ENCODE results near the gene HMGB1. TPM values are rescaled to one million over a fixed set of nuclear protein-coding genes. Genes with fewer than 3 reads are reported as not detected.
A peak's percentile ranks its signal among the peaks of the same experiment; 100 is the strongest.

The HMGB1 gene
- total and polyA plus RNA-seq, 2 donors (not counting 1 experiment from before 2014, with no cell fraction given): 79.2 to 529 TPM

DNA sequence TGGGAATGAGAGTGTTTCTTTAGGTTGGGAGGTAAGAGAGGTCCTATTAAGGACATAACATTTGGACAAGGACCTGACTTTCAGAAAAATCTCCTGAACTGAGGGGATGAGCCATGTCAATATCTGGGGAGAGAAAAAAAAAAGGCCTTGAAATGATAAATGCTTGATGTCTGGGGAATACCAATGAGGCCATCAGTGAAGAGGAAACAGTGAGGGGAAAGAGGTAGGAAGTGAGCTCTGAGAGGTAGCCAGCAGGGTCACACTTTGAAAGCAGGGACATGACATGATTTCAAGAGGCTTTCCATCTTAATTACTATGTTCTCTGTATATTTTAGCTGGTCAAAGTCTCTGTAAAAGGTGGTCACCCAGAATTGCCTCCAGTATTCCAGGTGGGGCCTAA, 53.4 kb downstream of the HMGB1 start:
- Histone ChIP-seq H4K20me1 (ENCODE audit: control insufficient read depth, insufficient read depth, low read length, poor library complexity, severe bottlenecking) (no peaks in the 10 kb centered on the region), H3K4me2 (replicated peaks; ENCODE audit: low read depth, low read length, poor library complexity, severe bottlenecking) (peak overlapping the region; percentile 0), H3K79me2 (ENCODE audit: control insufficient read depth, insufficient read depth, low read length) (no peaks in the 10 kb centered on the region), H3K36me3 (replicated peaks in 1 of 2; ENCODE audit: control extremely low read depth in 1 of 2, control insufficient read depth in 1 of 2, extremely low read depth in 1 of 2, insufficient read depth in 2 of 2, low read length in 1 of 2) (no peaks in the 10 kb centered on the region), H3K9ac (ENCODE audit: low read length) (no peak overlapping the region), H3K9me3 (ENCODE audit: control extremely low read depth in 1 of 3, control insufficient read depth in 2 of 3, insufficient read depth in 1 of 3, low read length in 2 of 3) (no peaks in the 10 kb centered on the region), H3K4me3 (ENCODE audit: control extremely low read depth in 1 of 5, extremely low read depth in 1 of 5, insufficient read depth in 1 of 5, low read depth in 2 of 5, low read length in 4 of 5) (no peak overlapping the region), H3K27me3 (replicated peaks in 1 of 4; ENCODE audit: control extremely low read depth in 1 of 4, control insufficient read depth in 3 of 4, insufficient read depth in 4 of 4, low read length in 3 of 4) (no peaks in the 10 kb centered on the region), H3K4me1 (ENCODE audit: control insufficient read depth in 2 of 2, insufficient read depth in 2 of 2, low read length in 2 of 2) (peaks cover 53 to 64% of the 10 kb centered on the region in 2 donors), H3K27ac (ENCODE audit: low read length in 2 of 2) (peak overlapping the region in 1 of 2 donors; percentile 18), H2AFZ (ENCODE audit: insufficient read depth, low read depth, low read length, poor library complexity, severe bottlenecking) (no peak overlapping the region)
- ChIA-PET POLR2A (interaction anchor here (0.6 to 1.3 kb wide), 3 partner anchors 31 to 205 kb away, joined by 3 to 4 read pairs (median 3); partner anchors contain the start of gene USPL1), CTCF (interaction anchor here (1.0 to 9.2 kb wide), 6 partner anchors 10 to 40 kb away, joined by 3 to 93 read pairs (median 4); partner anchors contain the start of gene UBE2L5)
- peak overlapping the region; percentile 1 for H3K4me3 Mint-ChIP-seq
- peaks cover 71% of the 10 kb centered on the region for H3K4me1 Mint-ChIP-seq
- peak; percentile 43 for DNase-seq
- ATAC-seq (ENCODE audit: low read depth): no peak
- TF ChIP-seq EZH2 (IDR thresholded peaks at IDR 0.05; ENCODE audit: borderline replicate concordance, insufficient read depth, low read depth, low read length, poor library complexity, severe bottlenecking): no peak
- TF ChIP-seq, protein P1, sequence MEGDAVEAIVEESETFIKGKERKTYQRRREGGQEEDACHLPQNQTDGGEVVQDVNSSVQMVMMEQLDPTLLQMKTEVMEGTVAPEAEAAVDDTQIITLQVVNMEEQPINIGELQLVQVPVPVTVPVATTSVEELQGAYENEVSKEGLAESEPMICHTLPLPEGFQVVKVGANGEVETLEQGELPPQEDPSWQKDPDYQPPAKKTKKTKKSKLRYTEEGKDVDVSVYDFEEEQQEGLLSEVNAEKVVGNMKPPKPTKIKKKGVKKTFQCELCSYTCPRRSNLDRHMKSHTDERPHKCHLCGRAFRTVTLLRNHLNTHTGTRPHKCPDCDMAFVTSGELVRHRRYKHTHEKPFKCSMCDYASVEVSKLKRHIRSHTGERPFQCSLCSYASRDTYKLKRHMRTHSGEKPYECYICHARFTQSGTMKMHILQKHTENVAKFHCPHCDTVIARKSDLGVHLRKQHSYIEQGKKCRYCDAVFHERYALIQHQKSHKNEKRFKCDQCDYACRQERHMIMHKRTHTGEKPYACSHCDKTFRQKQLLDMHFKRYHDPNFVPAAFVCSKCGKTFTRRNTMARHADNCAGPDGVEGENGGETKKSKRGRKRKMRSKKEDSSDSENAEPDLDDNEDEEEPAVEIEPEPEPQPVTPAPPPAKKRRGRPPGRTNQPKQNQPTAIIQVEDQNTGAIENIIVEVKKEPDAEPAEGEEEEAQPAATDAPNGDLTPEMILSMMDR (IDR thresholded peaks at IDR 0.05): no peak
- H3K9me3 Mint-ChIP-seq (ENCODE audit: insufficient read depth): no peaks in the 10 kb centered on the region
- intact Hi-C loops (cut with micrococcal nuclease): no loop called here
- H3K27ac Mint-ChIP-seq: peak overlapping the region; percentile 46
- no peaks in the 10 kb centered on the region for H3K27me3 Mint-ChIP-seq

DNA sequence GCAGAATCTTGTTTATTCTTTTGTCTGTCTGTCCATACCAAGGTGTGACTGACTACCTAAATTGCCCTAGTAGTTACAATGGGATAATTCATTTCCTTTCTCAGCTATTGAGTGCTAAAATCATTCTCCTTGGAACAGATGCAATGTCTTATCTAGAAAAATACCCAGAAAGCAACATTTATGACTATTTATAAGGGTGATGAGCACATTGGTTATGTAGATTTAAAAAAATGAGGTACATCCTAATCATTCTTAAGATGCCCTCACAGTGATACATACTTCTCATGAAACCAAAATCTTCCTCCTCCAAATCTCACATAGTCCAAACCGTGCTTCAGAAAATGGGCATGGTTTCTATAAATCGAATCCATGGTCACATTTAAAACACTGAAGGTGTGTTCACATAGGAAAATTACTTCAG, 55.0 kb downstream of the HMGB1 start:
- no peaks in the 10 kb centered on the region for H4K20me1 ChIP-seq (ENCODE audit: control insufficient read depth, insufficient read depth, low read length, poor library complexity, severe bottlenecking)
- H3K4me3 Mint-ChIP-seq: no peak overlapping the region
- no peaks in the 10 kb centered on the region for H3K27me3 ChIP-seq (replicated peaks in 1 of 4; ENCODE audit: control extremely low read depth in 1 of 4, control insufficient read depth in 3 of 4, insufficient read depth in 4 of 4, low read length in 3 of 4)
- no peak overlapping the region for H3K9ac ChIP-seq (ENCODE audit: low read length)
- H3K4me1 Mint-ChIP-seq: peaks cover 69% of the 10 kb centered on the region
- no peak for TF ChIP-seq EZH2 (IDR thresholded peaks at IDR 0.05; ENCODE audit: borderline replicate concordance, insufficient read depth, low read depth, low read length, poor library complexity, severe bottlenecking)
- TF ChIP-seq, protein P1 (IDR thresholded peaks at IDR 0.05): no peak
- CTCF ChIA-PET: interaction anchor here (1.2 to 9.2 kb wide), 3 partner anchors 33 to 295 kb away, joined by 4 to 93 read pairs (median 47); no protein-coding TSS in a partner anchor
- no peak overlapping the region for H3K27ac ChIP-seq (ENCODE audit: low read length in 2 of 2)
- H3K79me2 ChIP-seq (ENCODE audit: control insufficient read depth, insufficient read depth, low read length): no peaks in the 10 kb centered on the region
- WGBS (ENCODE audit: insufficient coverage): 100% methylated on average over 1 of the region's 2 CpGs
- H3K27ac Mint-ChIP-seq: peak overlapping the region; percentile 68
- no peak overlapping the region for H3K4me3 ChIP-seq (ENCODE audit: control extremely low read depth in 1 of 5, extremely low read depth in 1 of 5, insufficient read depth in 1 of 5, low read depth in 2 of 5, low read length in 4 of 5)
- peaks cover 42 to 60% of the 10 kb centered on the region in 2 donors for H3K4me1 ChIP-seq (ENCODE audit: control insufficient read depth in 2 of 2, insufficient read depth in 2 of 2, low read length in 2 of 2)
- no peak overlapping the region for H3K4me2 ChIP-seq (replicated peaks; ENCODE audit: low read depth, low read length, poor library complexity, severe bottlenecking)
- ATAC-seq (ENCODE audit: low read depth) (no peak), DNase-seq (no peak)
- H2AFZ ChIP-seq (ENCODE audit: insufficient read depth, low read depth, low read length, poor library complexity, severe bottlenecking): no peak overlapping the region
- no peaks in the 10 kb centered on the region for H3K27me3 Mint-ChIP-seq
- no peaks in the 10 kb centered on the region for H3K9me3 Mint-ChIP-seq (ENCODE audit: insufficient read depth)
- H3K9me3 ChIP-seq (ENCODE audit: control extremely low read depth in 1 of 3, control insufficient read depth in 2 of 3, insufficient read depth in 1 of 3, low read length in 2 of 3): no peaks in the 10 kb centered on the region
- intact Hi-C loops (cut with micrococcal nuclease): no loop called here
- no peaks in the 10 kb centered on the region for H3K36me3 ChIP-seq (replicated peaks in 1 of 2; ENCODE audit: control extremely low read depth in 1 of 2, control insufficient read depth in 1 of 2, extremely low read depth in 1 of 2, insufficient read depth in 2 of 2, low read length in 1 of 2)
- POLR2A ChIA-PET: interaction anchor here (3.4 kb wide), 1 partner anchor 11 kb away, joined by 19 read pairs; the partner anchor contains the start of gene UBE2L5
